ENCODE data around the gene MAD2L2.

Gene MAD2L2

DNA sequence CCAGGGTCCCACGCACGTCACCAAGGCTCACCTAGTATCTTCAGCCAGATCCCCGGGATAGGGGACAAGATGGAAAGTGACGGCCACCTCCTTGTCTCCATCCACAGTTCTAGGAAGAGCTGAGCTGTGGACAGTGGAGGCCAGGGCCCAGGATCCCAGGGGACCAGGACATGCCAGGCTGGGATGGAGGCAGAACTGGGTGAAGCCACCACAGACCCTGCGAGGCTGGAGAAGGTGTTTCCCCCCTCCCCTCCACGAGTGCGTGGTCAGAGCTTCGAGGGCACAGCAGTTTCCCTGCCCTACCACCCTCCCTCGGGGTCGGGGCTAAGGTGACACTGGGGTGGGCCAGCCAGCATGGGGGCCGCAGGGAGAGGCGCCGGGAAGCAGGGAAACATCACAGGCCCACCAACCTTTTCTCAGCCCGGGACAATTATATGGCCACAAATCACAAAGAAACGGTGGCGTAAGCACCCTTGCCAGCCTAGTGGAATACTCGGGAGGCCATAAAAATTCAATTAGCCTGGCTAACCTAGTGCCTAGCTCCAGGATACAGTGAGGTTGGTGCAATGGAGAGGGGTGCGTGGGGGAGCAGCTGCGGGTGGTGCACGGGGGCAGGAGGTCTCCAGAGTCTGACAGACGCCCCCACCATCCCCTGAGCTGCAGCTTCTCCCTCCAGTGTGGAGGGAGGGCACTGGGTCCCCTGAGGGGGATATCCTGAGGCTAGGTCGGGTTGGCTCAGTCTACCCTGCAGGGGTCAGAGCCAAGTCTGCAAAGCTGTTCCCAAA, 23.9 kb upstream of the MAD2L2 start:
- DNase-seq (ENCODE audit: low read depth in 2 of 2): no peak

DNA sequence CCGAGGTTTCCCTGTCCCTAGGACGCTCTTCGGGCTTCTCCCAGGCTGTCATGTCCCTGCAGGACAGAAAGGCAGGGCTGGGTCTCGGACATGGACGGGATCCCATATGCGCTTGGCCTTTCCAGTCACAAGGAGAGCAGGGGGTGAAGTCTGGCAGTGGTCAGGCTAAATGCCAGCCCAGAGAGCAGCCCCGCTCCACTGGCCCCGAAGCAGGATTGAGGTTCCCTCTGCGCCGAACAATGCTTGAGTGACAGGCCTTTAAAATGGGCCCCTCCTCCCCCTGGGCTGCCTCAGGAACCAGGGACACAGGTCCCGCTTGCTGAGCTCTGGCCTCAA, 23.2 kb upstream of the MAD2L2 start:
- DNase-seq (ENCODE audit: low read depth in 2 of 2): no peak

DNA sequence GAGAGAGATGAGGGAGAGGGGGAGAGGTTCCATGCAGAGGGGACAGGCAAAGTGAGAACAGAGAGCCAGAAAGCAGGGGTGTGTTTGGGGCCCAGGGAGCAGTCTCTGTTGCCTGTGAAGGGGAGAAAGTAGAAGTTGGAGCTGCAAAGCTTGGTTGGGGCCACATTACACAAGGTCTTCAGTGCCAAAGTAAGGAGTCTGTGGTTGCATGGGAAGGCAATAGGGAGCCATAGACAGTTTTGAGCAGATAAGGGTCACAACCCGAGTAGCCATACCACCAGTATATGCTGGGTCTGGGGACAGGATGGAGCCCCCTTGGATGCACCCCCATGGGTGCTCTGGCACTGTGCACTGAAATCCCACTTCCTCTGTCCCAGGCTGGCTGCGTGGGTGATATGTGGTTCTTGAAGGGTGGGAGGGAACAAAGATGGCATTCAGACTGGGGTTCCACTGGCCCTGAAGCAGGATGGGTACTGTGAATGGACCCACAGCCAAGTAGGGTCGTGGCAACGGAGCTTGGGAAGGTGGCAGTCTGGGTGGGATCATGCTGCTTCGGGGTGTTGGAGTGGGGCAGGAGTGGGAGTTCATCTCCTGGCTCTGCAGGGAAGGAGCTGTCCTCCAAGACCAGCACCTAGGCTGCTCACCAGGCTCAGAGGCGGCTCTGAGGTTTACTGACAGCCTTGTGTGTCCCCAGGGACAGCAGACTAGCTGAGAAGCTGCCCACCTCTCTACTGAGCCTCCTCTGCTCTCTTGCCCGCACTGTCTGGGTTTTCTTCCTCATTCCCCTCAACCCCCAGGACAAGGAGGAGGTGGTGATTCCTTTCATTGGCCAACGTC, 22.6 kb upstream of the MAD2L2 start:
- DNase-seq (ENCODE audit: low read depth in 2 of 2): no peak

DNA sequence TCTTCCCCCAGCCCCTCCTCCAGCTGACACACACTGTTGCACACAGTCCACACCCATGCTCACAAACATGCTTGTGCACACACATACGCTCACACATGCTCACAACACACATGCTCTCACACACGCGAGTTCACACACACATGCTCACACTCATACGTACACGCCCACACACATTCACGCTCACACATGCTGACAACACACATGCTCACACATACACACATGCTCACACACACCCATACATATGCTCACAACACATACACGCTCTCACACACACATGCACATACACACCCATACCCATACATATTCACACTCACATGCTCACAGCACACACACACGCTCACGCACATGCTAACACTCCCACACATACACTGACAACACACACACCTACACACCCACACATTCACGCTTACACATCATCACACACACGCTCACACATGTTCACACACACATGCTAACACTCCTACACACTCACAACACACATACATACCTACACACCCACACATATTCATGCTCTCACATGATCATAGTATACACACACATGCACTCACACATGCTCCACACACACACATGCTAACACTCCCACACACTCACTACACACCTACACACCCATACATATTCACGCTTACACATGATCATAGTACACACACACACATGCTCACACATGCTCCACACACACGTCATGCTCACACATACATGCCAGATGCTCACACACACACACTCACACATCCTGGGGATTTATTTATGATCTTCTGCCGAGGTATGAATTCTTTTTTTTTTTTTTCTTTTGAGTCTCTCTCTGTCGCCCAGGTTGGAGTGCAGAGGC, 21.2 kb upstream of the MAD2L2 start:
- no peak for DNase-seq (ENCODE audit: low read depth in 2 of 2)

DNA sequence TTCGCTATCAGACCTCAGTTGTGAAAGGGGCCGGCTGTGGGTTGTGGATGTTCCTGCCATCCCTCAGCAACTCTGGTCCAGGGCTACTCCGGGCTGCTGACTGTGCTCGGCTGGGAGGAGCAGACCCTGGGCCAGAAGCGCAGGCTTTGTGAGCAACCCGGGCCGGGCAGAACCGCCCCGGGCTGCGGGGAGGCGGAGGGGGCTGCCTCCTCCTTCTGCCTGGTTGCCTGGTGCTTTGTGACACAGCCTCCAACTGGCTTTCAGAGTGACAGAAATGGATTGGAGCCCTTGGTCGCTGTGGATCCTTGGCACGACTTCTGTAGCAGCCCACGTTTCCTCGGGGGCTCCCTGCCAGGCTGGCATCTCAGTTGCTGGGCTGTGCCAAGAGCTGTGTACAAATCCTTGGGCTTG, 20.6 kb upstream of the MAD2L2 start:
- no peak for DNase-seq (ENCODE audit: low read depth in 2 of 2)

DNA sequence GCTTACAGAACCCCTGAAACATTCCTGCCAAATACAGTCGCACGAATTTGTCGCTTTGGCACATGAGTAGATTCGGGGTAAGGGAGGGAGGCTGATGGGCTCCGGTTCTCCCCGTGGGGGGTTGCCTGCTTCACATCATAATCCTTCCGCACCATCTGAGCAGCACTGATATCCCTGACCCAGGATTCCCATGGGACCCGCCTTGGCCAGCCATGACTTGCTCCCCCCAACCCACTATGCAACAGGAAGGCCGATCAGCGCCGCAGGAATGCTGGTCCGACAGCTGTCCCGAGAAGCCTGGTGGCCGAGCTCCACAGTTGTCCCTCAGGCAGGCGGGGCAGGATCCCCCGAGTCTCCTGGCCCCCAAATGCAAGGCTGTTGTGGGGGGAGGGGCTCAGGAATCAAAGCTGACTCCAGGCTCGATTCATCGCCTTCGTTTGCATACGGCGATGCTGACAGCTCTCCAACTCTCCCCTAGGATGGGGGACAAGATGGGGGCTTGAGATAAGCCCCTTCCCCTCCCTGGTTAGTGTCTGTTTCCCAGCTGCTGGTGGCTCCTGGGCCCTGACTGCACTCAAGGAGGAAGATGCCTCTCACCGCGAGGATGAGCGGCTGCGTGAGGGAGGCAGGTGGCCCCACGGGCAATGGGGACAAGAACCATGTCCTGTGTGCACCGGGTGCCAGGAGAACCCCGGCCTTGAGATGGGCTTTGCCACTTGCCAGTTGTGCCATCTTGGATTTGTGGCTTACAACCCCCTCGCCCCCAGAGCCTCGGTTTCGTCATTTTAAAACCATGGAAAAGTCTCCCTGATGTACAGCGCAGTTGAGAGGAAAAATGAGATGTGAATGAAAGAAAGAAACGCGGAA, 19.9 kb upstream of the MAD2L2 start:
- no peak for DNase-seq (ENCODE audit: low read depth in 2 of 2)

DNA sequence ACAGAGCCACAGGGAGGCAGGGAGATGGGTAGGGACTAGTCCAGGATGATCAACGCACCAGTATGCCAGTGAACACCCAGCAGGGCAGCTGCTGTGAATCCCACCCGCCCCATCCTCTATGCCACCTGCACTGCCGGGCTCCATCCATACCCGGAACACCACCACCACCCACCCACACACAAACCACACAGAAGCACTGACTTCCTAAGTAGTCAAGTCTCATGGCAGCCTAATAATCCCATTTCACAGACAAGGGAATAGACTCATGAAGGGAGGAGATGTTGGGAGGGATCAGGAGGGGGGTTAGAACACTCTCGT, 16.9 kb upstream of the MAD2L2 start:
- no peak for DNase-seq (ENCODE audit: low read depth in 2 of 2)

DNA sequence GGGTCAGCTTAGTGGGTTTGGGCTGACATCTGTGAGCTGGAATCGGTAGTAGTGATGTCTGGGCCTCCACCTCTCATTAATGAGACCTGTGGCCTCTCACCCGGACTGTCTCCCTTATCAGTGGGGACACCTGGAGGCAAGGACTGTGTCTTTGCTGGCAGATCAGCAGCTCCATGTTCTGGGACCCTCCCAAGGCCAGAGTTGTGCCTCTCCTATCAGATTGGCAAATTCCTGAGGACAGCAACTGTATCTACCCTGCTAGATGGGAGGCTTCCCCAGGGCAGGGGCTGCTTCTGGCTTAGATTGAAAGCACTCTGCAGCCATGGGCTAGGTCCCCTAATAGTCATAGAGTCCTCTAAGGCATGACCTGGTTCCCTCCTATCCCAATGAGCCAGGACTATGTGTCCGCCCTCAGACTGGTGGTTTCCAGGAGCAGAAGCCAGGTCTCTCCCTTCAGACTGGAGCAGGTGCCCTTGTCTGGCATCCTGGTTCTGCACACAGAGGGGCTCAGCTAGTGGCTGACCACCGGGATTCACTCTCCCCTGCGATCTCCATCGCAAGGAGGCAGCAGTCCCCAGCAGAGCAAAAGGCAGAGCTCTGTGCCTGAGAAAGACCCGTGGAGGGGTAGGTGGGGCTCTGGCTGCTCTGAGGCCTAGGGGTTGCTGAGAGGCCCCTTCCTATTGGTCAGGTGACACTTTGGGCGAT, 16.4 kb upstream of the MAD2L2 start:
- DNase-seq (ENCODE audit: low read depth in 2 of 2): no peak

DNA sequence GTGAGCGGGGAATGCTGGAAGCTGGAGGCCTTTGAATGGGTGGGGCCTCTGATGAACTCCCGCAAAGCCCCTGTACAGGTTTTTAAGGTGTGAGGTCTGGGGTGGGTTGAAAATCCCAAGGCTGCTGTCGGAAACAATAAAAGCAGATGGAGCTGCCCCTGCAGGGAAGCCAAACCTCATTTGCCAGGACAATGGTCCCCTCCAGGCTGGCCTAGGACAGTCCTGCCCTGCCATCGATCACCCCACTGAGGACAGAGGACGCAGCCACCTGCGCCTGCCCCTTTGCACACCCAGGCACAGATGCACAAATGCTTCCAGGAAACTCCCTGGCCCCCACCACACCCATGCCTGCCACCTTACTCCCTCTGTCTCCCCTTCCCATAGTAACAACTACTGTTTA, 14.9 kb upstream of the MAD2L2 start:
- no peak for DNase-seq (ENCODE audit: low read depth in 2 of 2)

DNA sequence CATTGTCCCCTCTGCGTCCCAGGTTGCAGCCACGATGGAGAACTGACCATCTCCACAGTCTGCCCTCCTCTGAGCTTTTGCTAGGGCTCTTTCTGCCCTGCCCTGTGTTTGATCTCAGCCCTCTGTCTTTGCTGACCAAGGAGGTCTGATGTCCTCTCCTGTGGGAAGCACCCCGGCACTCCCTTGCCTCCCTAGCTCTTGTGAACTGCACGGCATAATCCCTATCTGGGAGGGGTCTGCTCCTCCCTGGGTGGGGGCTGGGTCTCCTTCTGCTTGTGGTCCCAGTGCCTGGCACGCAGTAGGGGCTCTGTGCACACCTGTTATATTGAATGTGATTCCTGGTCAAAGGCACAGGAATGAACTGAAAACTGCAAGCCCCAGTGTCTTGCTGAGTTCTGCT, 13.0 kb upstream of the MAD2L2 start:
- no peak for DNase-seq (ENCODE audit: low read depth in 2 of 2)

DNA sequence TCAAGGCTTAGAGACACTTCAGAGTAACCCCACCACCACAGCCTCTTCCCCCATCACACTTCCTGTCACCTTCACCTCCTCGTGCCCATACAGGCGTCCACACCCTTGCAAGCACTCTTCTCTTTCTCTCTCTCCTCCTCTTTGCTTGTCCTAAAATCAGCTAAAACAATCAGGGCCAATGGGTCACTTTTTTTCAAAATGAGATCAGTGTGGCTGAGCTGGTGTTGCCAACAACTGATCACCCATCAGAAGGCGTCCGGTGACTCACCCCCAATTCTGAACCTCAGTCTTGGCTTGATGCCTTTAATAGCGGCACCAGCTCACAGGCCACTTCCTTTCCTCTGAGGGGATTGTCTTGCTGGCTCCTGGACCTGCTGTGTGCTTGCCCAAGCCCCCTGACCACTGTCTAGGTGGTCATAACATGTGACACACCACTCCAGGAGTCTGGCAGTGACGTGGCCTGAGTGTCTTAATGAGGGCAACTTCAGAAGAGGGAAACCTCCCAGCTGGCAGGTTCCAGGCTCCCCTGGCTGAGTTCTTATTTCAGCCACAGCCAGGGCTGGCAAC, 12.2 kb upstream of the MAD2L2 start:
- DNase-seq (ENCODE audit: low read depth in 2 of 2): peak; percentile 27 to 30

DNA sequence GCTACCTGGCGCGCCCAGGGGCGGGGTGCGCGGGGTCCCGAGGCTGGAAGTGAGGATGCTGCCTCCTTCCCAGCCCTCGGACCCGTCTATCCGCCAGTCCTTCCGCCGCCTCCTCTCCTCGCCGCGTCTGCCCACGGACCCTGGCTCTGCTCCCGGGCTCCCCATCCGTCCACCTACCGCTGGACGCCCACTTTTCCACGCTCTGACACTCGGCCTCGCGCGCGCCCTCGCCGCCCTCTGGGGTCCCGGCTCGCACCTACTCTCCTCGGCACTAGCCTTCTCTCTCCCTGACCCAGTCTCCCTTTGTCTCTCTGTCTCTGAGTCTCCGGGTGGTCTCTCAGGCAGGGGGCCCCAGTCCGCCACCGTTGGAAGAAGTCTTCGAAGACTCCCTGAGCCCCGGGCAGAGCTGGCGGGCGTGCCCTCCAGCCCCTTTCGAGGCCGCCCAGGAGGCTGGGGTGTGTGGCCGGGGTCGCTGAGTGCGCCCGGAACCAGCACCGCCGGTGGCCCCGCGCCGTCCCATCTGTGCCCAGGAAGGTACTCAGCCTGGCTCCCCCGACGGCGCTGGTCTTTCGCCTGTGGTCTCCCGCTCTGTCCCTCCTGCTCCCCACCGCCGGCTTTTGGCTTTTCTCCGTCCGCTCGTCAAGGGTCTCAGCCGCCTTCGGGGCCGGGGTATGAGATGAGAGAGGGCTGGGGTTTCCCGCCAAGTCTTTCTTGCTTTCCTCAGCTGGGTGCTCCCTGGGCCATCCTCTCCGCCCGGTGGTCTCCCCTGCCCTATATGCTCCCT, 11.2 kb upstream of the MAD2L2 start:
- DNase-seq (ENCODE audit: low read depth in 2 of 2): no peak

DNA sequence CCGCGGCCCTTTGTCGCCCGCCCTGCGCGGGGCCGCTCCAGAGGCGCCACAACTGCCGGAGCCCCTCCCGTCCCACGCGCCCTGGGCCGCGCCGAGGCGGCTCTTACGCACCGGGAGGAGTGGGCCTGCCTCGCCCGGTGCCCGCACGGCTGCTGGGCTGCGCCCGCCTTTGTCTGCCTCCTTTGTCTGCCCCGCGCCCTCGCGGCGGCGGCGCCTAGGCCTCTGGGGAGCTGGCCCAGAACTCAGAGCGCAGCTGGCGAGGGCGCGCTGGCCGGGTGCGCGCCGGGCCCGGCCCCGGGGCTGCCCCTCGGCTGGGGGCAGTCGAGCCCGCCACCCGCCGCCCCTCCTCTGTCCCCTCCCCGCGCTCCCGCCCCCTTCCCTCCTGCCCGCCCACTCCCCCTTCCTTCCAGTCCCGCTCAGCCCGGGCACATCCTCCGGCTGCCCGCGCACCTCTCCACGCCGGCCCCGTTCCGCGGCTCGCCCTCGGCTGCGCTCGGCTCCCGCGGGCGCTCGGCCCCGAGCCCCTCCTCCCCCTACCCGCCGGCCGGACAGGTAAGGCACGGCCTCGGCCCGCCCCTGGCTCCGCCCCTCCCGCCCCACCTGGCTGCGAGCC, 10.5 kb upstream of the MAD2L2 start, which contains the start of gene DRAXIN:
TSS of gene DRAXIN (plus strand) at position 409 of the 613 bp plus-strand sequence. CDS start 14,549 bp downstream, outside the sequence.
- DNase-seq (ENCODE audit: low read depth in 2 of 2): no peak

DNA sequence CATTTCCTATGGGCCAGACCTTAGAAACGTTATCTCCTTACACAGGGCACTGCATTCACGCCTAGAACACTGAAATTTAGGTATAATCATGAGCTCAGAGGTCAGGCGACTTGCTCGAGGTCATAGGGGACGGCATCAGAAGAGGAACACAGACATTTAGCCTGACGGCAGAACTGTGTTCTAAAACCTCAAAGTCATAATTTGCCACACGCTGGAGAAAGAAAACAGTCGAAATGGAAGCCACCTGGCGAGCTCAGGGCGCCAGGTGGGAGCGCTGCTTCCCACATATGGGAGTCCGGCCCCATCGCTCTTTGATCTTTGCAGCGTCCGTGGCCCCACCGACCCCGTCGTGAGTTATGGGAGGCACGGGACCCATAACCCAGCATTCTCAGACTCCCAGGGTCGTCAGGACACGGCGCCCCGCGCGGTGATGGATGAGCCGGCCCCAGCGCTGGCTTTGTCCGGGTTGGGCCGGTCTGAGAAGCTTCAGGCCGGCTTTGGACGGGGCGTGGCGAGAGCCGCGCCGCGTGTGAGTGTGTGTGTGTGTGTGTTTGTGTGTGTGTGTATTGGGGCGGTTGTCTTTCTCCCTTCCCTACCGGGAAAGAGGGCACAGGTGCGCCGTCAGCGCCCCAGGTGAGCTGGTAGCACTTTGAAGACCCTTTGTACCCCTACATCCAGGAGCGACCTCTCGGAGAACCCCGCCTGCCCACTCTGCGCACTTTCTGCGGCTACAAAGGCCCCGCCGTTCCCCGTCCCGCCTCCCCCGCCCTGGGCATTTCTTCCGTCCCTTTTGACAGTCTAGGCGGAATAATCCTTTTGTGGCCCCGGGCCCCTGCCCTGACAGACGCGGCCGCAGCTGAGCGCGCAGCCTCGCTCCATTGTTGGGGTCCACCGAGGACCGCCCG, 9.7 kb upstream of the MAD2L2 start:
- DNase-seq (ENCODE audit: low read depth in 2 of 2): no peak

DNA sequence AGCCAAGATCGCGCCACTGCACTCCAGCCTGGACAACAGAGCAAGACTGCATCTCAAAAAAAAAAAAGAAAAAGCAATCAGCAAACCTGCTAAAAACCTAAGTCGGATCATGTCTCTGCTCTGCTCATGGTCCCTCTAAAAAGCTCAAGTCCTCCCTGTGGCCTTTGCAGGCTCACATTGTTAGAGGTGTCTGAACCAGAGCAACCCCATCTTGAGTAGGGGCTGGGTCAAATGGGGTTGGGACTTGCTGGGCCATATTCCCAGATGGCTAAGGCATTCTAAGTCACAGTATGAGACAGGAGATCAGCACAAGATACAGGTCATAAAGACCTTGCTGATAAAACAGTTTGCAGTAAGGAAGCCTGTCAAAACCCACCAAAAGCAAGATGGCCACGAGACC, 7.6 kb upstream of the MAD2L2 start:
- DNase-seq (ENCODE audit: low read depth in 2 of 2): no peak

DNA sequence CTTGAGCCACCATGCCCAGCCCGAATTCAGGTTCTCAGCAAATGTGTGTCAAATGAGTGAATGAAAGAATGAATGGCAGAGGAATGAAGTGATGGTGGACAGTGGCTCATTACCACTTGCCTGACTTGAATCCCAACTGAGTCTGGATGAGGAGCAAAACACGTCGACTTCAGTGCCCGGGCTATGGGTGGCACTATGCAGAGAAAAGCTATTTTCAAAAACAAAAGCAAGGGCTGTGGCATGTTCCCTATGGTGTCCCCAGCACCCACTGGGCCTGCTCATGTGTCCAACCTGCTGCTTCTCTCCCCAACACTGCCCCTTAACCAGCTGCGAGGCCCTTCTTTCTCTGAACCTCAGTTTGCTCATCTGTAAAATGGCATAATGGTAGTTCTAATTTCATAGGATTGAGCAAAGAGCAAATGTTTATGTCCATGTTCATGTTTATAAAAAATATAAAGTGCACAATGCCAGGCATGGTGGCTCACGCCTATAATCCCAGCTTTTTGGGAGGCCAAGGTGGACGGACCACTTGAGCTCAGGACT, 4.3 kb upstream of the MAD2L2 start:
- DNase-seq (ENCODE audit: low read depth in 2 of 2): no peak

DNA sequence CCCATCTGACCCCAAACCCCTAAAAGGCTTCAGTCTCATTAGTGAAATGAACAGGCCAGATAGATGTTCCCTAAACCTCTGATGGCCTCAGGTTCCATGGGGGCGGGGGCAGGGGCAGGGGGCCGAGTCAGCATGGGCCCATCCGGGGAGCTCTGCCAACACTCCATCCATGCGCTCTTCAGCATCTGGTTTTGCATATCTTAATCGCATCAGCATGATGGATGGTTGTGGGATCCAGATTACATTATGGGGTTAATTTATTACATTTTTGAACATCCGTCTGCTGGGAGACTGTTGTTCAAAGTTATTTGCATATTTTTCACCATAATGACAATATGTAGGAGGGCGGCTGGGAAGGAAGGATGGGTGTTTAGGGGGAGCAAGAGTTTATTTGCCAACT, 3.1 kb upstream of the MAD2L2 start:
- no peak for DNase-seq (ENCODE audit: low read depth in 2 of 2)

DNA sequence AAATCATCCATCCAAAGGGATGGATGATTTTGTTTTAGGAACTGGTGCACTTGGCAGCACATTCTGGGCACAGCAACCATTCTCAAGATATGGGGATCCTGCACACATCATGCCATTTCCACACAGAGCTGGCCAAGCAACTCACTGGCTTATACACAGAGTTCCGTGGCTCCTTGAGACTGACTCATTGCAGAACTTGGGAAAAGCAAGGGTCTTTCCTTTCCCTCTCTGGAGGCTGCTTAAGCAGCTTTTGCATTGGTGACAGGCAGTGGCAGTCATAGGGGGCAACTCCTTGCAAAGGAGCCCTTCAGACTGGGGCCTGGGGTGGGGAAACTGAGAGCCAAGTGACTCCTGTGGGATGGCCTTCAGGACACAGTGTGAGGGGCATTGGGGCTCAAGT, 1.9 kb upstream of the MAD2L2 start:
- DNase-seq (ENCODE audit: low read depth in 2 of 2): no peak
